Measurements from ENCODE around the gene IFIT3.

DNA sequence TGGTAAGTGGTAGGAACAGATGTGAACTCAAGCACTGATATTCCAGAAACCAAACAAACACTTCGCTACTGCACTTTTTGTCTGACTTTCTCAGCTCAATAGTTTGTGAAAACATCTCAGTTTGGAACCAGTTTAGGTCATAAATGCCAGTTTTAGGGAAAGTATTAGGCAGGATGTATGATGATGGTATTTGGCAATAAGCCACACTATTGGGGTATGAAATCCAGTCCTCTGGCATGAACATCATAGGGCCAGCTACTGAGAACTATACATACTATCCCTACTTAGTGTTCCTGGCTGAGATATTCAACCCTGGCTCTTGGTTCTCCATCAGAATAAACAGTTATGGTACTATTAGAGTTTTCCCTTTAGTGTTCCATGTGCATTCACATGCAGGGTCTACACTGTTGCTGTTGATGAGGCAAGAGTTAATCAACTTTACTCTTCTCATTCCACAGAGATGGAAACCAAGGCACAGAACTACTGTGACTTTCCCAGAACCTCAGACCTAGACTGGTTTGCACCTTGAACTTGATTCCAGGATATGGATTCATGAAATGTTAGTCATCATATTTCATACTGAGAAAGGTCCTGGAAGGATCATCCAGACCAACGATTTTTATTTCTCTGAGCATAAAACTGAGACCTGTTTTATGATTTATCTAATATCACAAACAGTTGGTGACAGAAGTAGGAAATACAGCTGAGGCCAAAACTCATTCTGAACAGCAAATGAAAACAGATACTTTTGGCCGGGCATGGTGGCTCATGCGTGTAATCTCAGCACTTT lies 46.0 kb upstream of the IFIT3 start:
- TF ChIP-seq CTCF (IDR thresholded peaks at IDR 0.05 in 8 of 11, conservative IDR thresholded peaks at IDR 0.05 in 3 of 11): no peak
- no peak for TF ChIP-seq POLR2AphosphoS5 (IDR thresholded peaks at IDR 0.05)
